ENCODE measurements around the gene ITPR2.
A peak's percentile ranks its signal among the peaks of the same experiment; 100 is the strongest.
"Not testable (repeated sequence)": the region's sequence is repeated elsewhere in the genome, so short reads cannot be mapped to it uniquely, and the experiment has no call there.

ITPR2 gene

DNA sequence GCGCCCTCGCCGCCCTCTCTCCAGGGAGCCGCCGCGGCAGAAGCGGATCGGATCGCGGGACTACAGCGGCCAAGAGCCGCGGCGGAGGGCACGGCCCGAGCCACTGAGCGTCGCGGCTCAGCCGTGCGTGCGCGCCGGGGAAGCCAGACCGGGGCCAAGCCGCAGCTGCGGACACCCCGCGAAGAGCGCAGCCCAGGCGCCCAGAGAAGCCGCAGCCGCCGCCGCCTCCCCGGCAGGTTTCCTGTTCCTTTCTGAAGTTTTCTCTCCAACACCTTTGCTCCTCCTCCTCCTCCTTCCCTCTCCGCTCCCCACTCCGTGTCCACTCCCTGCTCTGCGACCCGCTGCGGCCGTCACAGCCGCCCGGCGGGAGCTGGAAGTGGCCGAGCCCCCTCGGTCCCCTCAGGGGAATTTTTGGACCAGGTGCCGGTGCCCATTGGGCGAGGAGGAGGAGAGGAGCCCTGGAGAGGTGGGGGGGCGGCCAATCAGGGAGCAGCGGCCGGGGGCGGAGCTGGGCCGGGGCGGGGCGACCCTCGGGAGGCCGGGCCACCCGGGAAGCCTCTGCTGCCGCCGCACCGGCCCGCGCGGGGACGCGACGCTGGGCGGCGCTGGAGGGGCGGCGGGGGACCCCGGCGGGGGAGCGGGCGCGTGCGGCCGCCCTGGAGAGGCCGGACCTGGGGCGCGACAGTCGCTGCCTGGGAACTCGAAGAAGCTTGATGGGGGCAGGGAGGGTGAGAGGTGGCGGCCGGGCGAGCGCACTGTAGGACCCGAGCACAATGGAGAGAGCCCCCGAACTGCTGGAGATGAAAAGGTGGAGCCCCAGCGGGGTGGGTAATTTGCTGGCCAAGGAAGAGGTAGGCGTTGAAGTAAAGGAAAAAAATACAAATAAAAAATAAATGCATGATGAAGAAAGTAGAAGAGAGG, at the start of gene ITPR2:
ITPR2 (minus strand) TSS at position 373 of the 921 bp plus-strand sequence. CDS start 413 bp downstream, outside the sequence.
- DNase-seq = peak; percentile 95

DNA sequence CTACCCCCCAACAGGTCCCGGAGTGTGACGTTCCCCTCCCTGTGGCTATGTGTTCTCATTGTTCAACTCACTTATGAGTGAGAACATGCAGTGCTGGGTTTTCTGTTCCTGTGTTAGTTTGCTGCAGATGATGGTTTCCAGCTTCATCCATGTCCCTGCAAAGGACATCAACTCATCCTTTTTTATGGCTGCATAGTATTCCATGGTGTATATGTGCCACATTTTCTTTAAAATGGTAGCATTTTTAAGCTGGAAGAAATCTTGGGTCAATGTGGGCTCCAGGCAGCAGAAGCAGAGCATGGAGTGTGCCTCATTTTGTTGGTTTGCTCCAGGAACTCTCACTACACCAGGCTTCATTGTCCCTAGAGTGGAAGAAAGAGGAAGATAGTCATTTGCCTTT, 47.6 kb upstream of the ITPR2 start:
- DNase-seq = no peak

DNA sequence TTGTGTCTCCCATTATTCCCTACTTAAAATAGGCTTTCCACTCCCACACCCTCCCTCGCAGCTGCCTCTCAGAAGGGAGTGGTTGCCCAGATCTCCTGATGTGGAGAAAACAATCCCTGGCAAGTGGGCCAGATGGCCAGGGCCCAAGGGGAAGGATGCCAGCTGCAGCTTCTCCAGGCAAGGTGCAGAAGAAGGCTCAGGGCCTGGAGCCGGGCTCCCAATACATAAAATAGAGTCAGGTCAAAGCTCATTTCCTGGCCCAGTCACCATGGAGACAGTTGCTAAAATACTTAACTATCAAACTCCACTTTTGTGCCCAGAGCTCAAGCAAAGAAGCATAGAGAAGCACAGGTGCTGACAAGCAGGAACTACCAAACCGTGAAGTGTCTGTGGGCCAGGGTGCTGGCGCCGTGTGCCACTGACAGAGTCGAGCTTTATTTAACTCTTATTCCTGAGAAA, 45.7 kb upstream of the ITPR2 start:
- no peak for DNase-seq

DNA sequence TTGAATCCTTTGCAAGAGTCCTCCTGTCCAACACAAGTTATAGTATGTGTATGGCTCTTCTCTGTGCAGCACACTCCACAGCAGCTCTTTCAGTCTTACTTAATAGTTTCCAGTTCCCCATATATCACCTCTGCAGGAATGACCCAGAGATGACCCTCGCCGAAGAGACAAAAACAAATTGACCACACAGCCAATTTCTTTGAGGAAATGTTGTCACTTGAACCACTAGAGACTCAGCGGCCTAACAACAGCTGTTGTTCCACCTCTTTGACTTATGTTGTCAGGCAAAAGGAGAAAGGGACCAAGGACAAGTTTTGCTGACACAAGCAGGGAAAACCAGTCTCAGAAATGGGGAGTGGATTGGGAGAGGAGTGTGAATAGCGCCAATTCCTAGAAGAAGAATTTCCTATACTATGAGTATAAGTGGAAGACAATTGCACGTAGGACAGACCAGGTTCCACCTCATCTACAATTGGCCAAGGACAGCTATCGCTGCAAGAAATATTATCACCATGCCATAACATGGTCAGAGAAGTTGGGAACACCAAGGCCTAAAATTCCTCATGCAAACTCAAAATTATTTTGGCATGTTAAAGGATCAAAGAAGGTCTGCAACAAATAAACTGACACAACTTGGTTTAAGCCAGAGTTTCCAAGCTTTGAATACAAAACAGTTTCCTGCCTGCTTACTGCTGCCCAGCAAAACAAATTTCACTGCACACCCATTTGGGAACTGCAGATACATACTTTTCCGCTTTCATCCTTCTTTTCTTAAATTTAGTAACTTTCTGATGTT, 41.7 kb upstream of the ITPR2 start:
- no peak for DNase-seq

DNA sequence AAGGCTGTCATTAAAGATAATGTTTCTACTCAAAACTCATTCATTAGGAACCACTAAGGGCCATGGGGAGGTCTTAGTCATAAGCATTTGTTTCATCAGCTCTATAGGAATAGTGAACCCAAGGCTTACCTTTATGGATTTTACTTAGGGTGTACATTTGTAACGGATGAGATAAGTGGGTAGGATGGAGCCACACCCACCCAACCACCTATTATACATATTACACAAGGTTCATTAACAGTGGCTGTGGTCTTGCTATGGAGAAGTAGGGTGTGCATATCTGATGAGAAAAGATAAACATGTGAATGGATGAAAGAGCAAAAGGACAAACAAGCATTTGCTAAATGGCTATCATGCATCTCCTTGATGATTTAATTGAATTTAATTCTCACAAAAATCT, 39.6 kb upstream of the ITPR2 start:
- DNase-seq = no peak

DNA sequence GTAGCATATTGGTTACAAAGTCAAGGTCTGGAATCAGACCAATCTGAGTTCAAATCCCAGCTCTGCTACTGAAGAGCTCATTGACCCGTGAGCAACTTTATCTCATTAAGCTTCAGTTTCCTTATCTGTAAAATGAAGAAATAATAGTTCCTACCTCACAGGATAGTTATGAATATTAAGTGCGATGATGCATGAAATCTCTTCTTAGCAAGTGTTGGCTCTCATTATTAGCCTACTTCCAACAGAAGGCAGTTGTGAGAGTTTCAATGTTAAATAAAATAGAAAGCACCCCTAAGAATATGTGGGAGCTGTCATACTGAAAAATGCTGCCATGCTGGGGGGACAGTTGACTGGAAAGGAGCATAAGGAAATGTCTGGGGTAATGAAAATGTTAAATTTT, 39.0 kb upstream of the ITPR2 start:
- DNase-seq = no peak

DNA sequence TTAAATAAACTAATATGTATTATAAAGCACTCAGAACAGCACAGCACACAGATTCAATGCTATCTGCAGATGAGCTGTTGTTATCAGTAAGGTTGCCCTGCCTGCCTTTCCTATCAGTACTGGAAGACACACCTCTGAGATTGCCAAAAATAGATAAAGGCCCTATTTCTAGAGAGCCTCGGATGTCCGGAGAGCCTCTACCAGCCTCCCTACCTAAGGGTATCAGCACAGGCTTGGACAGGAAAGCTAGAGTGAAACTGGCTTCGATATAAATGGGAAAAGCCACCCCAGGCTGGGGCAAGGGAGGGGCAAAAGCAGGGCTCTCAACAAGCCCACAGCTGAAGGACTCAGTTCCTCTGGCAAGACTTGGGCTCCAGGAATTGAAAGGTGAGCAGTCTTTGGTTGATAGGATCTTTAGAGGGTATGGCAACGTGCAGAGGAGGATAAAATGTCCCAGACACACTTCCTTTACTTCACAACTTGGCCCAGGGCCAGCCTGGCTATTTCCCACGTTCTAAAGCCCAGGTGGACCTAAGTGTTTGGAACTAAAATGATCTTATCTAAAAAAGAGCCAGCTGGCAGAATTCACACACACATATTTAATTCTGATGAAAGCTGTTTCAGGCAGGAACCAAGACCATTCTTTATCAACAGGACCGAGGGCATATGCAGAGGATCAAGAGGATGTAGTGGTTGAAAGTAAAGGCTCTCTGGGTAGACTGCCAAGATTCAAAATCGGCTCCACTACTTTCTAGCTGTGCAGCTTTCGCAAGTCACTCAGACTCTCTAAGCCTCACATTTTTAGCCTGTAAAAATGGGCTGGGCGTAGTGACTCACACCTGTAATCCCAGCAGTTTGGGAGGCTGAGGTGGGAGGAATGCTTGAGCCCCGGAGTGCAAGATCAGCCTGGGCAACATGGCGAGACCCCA, 37.8 kb upstream of the ITPR2 start:
- no peak for DNase-seq

DNA sequence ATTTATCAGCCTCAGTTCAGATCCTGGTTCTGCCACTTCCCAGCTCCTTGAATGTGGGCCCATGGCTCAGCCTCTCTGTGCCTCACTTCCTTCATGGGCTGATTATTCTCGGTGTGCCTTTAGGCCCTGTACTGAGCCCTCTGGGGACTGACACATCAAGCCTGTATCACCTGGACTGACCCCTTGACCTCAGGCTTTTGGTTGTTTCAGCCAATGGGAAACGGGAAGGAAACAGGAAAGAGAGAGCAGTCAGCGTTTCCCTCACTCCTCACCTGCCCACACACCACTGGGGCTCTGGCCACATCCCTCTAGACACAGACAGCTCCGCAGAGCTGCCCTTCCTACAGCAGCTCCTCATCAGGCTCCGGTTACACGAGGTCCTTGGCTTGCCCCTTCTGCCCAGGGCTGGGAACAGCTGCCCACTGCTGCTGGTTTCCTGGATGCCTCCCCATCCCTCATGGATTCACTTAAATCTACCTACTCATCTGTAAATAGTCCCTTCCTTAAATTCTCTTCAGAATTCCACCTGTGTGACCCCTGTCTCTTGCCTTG, 37.0 kb upstream of the ITPR2 start:
- DNase-seq = no peak

DNA sequence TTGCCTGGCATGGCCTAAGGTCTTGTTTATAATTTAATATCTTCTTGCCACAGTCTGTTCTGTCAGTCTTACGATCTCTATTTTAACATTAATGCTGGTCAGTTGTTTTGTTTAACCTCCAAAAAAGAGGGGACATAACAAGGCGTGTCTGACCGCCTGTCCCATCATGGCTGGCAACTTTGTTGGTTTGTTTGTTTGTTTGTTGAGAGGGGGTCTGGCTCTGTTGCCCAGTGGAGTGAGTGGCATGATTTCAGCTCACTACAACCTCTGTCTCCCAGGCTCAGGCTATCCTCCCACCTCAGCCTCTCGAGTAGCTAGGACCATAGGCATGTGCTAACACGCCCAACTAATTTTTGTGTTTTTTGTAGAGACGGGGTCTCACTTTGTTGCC, 36.1 kb upstream of the ITPR2 start:
- DNase-seq = no peak

DNA sequence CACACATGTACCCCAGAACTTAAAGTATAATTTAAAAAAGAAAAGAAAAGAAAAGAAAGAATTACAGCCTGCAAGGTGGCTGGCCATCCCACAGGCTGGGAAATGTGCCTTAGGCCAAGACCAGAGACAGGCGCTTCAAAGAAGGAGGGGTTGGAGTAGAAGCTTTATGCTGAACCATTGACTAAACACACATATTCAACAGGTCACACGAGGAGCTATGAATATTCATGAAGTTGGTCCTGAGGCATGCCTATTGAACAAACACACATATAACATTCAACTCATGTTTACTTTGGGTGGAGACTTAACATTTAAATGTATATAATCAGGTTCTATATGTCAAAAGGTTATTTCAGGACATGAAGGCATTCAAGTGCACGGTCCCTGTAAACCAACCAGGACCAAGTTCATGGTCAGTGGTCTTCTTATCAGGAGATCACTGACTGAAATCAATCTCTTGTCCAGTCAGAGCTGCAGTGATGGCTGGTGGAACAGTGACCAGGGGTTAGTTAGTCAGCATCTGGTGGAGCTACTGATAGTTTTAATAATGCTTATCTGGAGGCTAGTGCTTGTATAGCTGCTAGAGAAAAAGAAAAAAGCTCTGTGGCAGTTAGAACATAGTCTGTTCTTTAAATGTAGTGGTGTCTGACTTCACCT, 35.6 kb upstream of the ITPR2 start:
- no peak for DNase-seq

DNA sequence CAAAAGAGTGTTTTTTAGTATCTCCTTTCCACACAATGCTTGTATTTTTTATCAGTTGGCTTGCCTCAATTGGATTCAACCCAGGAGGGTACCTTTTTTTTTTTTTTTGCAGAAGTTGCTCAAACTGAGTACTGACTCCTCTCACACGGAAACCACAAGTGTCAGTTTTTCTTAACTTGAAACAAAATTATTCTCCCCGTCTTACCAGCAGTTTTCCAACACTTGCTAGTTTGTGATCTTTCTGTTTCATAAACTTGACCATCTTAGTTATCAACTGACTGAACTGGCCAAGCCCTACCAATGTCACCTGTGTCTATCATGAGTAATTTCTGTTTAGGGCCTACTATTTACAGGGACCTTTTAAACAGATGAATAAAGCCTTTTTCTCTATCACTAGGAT, 34.1 kb upstream of the ITPR2 start:
- DNase-seq = no peak

DNA sequence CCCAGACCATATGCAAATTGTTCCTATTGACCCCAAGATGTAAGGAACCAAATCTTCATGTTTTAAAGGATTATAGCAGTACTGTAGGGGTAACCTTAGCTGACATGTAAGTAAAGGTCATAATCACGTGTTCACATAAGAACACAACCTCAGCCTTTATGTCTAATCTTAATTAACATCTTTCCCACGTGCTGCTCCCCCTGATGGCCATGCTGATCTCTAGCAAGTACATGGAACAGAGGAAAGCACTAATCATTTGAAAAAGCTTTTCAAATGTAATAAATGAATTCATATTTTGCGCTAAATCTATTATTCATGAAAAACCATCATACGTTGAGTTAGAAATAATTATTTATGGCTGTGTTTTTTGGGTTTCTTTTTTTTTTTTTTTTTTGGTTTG, 30.5 kb upstream of the ITPR2 start:
- peak; percentile 17 for DNase-seq

DNA sequence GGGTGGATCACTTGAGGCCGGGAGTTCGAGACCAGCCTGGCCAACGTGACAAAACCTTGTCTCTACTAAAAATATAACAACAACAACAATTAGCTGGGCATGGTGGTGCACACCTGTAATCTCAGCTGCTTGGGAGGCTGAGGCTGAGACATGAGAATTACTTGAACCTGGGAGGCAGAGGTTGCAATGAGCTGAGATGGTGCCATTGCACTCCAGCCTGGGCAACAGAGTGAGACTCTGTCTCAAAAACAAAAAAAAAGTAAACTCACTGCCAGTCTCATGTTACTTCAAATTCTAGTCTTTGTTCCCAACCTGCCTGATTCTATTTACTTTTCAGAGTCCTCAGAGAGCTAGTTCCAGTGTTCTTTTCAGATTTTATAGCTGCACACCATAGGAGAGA, 29.8 kb upstream of the ITPR2 start:
- DNase-seq = not testable (repeated sequence)

DNA sequence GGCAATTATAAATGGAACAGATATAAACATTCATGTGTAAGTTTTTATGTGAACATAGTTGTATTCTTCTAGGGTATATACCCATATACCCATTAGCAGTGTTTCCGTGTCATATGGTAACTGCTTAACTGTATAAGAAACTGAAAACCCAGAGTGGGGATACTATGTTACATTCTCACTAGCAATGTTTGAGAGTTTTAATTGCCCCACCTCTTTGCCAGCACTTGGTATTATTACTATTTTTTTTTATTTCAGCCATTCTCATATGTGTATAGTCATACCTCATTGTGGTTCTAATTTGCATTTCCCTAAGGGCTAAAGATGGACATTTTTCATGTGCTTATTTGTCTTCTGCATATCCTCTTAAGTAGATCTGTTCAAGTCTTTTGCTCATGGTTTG, 28.7 kb upstream of the ITPR2 start:
- no peak for DNase-seq

DNA sequence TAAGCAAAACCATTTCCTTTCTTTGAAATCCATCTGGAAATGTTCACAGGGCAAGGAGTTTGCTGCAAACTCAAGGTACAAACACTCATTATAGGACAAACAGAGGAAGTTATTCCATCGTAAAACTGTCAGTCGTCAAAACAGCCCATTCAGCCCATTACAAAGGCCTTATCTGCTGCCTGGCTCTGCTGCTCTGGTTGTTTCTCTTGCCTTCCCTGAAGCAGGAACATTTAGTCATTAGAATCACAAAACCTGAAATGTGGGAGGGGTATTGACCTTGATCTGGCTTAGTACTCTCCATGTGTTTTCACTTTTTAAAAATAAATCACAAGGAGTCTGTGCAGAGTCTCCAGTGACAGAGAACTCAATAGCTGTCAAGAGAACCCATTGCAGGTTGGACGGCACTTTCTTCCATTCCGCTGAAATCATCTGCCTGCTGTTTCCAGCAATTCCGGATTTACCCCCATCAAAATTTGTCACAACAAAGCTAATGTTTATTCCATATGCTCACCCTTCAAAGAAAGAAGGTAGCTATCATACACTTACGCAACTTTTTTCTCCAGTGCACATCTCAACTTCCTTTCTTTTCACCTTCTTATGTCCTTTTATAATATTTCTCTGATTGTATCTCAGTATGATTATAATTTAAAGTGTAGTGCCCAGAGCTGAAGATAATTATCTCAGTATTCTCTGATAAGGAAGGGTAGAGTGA, 24.6 kb upstream of the ITPR2 start:
- DNase-seq = no peak

DNA sequence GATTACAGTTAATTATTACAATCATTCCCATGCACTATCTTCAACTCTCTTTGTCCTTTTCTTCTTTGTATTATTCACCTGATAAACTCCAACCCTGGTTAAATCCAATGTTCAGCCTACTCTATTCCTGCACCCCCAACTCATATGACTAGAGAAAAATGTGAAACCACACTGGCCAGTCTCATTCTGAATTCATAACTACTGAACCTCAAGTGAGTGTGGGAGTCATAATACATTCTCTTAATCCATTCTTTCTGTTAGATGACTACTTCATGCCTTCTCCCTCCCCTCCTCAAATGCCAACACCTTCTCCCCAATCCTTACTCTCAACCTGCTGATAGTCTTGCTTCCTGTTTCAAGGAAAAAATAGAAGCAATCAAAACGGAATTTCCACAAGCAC, 22.3 kb upstream of the ITPR2 start:
- DNase-seq = no peak

DNA sequence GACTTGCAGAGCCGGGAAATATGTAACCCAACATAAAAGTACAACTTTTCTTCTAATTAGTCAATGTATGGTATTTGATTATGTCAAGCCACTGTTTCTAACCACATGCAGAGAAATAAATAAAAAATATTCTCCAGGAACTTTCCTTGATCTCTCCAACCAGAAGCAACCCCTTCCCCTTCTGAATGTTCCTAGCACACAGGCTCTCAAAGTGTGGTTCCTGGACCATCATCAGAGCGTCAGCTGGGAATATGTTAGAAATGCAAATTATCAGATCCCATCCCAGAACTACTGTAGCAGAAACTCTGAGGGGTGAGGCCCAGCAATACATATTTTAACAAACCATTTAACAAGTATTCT, 21.0 kb upstream of the ITPR2 start:
- no peak for DNase-seq

DNA sequence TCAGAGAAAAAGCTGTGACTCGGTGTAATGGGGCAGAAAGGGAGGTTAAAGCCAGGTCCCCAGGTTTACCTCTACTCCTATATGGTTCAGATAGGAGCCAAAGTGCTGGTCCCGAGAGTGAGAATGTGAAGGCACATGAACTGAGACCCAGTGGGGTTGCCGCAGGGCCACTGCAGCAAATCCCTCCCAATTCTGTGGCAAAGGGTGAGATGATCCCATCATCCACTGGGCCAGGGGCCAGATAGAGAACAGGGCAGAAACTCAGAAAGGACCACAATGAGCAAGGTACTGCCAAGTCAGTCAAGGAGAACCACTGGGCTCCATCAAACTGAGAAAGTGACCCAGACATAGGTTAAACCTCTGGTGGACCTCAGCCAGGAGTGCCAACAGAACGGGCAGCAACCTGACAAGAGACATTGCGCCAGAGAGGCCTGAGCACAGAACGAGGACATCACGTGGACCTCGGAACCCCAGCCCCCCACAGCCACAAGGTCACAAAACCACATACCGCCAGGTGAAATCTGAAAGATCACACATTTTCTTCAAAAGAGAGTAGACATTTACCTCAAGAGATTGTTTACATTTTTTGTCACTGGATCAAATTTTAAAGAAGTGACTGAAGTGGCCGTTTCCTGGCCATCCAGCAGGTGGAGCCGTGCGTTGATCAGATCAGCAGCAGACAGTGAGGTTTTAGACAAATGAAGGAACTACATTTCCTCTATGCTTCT, 20.5 kb upstream of the ITPR2 start:
- DNase-seq = peak; percentile 77

DNA sequence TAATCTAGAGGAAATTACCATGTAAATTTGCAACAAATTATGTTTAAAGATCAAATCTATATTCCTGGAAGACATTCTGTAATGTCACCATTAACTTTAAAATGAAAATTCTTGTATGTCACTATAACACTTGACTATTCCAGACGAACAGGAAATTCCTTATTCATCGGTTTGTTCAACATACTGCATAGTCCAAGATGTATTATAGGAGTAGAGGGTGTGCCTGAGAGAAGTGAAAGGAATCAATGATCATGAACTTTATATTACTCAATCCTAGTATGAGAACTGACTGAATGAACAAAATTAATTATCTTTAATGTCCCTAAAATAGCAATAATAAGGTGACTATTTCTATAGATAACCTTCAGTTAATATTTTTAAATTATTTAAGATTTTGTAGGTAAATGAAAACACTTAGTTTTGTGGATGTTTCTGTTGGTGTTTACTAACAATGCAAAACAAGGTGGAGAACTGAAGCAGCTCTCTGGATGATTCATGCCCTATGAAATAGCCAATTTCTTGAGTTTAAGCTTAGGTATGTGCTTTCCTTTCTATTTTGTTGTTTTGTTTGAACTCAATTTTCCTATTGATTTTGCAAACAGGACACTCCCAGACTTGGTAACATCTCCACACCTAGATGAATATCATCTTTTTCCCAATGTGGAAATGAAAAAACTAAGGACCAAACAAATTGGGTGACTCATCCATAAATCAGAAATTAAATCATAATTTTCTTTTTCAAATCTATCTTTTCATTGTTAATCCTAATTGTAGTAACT, 18.2 kb upstream of the ITPR2 start:
- no peak for DNase-seq
